OCI-LY1 (cell line): ENCODE data around the gene PKNOX1.

Experiments used
- EZH2 ChIP-seq: fragments of 200-600 bp; sonication (generic), shearing (Covaris generic); IDR thresholded peaks from 2 replicates; pipeline ENCODE4 v1.8.0; 2017; ENCODE audit warnings: borderline replicate concordance, mixed run types, mild to moderate bottlenecking, antibody characterized with exemption, low read length, moderate library complexity, mixed read lengths
- TF ChIP-seq, protein P1 (sequence below): fragments of 200-600 bp; sonication (generic), shearing (Covaris generic); IDR thresholded peaks from 2 replicates; pipeline ENCODE4 v1.5.1; 2017; ENCODE audit warnings: mild to moderate bottlenecking, antibody characterized with exemption, low read length, moderate library complexity, mixed read lengths

DNA sequence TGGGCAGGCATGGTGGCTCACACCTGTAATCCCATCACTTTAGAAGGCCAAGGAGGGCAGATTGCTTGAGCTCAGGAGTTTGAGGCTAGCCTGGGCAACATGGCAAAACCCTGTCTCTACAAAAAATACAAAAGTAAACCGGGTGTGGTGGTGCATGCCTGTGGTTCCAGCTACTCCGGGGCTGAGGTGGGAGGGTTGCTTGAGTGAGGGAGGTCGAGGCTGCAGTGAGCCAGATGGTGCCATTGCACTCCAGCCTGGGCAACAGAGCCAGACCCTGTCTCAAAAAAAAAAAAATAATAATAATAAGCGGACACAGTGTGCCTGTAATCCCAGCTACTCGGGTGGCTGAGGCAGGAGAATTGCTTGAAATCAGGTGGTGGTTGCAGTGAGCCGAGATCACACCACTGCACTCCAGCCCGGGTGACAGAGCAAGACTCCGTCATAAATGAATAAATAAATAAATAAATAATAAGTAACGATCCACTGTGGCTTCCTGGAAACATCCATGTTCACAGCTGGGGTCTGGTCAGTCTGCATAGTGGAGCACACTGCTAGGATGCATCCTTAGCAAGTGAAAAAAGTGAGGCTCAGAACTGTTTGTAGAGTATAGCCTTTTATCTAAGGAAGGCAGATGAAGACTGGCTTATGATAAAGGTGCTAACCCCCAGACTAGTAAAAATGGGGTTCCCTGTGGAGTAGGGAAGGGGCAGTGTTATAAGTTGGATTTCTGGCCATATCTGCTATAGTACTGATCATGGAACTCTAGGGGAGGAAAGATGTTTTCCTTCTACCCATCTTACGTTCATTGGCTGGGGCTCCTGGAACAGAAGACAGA, 15.7 kb downstream of the PKNOX1 start:
- TF ChIP-seq, protein P1, sequence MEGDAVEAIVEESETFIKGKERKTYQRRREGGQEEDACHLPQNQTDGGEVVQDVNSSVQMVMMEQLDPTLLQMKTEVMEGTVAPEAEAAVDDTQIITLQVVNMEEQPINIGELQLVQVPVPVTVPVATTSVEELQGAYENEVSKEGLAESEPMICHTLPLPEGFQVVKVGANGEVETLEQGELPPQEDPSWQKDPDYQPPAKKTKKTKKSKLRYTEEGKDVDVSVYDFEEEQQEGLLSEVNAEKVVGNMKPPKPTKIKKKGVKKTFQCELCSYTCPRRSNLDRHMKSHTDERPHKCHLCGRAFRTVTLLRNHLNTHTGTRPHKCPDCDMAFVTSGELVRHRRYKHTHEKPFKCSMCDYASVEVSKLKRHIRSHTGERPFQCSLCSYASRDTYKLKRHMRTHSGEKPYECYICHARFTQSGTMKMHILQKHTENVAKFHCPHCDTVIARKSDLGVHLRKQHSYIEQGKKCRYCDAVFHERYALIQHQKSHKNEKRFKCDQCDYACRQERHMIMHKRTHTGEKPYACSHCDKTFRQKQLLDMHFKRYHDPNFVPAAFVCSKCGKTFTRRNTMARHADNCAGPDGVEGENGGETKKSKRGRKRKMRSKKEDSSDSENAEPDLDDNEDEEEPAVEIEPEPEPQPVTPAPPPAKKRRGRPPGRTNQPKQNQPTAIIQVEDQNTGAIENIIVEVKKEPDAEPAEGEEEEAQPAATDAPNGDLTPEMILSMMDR, result no peak
- TF ChIP-seq EZH2, result no peak
